Measurements from ENCODE around the gene UNG.

The UNG gene

DNA sequence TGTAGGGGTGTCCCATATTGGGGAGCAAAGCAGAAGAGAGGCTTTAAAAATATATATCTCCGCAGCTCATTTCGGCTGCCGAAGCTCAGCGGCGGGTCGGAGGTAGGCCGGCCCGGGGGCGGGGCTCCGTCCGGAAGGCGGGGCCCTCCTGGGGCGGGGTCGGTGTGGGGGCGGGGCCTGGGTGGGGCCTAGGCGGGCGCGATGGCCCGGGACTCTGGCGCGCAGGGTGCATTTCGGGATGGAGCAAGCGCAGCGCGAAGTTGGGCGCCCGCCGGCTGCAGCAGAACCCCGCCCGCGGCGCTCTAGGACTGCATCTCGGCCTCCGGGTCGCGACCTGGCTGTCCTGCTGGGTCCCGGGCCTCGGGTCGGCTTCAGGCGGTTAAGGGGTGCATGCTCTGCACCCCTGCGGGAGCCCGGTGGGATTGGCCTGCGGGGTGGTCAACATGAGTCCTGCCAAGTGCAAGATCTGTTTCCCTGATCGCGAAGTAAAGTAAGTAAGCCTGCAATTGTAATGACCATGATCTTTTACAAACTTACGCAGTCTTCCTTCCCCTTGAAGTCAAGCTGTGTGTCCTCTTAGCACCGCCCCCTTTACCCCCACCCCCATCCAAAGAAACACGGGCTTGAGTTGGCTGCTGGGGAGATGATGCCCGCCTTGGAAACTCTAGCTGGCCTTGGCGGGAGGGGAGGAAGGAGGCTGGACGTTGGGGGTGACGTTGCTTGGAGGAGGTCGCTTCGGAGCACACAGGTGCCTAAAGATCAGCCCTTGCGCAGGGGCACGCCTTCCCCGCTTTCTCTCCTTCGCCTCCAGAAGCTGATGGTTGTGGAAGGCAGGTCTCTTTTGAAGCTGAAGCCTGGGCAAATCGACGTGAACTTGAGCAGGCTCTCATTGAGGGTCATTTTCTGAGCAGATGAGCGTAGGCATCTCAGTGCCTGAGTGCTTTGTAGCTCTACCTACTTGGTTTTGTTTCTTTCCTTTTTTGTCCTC is 57.3 kb downstream of the UNG start:
- DNase-seq (ENCODE audit: low spot score) = peak; percentile 83

DNA sequence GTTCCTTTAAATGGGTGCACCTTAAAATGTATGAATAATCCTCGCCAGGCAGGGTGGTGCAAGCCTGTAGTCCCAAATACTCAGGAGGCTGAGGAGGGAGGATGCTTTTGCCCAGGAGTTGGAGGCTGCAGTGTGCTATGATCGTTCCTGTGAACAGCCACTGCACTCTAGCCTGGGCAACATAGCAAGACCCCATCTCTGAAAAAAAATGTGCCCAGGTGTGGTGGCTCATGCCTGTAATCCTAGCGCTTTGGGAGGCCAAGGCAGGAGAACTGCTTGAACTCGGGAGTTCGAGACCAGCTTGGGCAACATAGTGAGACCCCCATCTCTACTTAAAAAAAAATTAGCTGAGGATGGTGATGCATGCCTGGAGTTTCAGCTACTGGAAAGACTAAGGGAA is 58.6 kb downstream of the UNG start:
- no peak for DNase-seq (ENCODE audit: low spot score)

DNA sequence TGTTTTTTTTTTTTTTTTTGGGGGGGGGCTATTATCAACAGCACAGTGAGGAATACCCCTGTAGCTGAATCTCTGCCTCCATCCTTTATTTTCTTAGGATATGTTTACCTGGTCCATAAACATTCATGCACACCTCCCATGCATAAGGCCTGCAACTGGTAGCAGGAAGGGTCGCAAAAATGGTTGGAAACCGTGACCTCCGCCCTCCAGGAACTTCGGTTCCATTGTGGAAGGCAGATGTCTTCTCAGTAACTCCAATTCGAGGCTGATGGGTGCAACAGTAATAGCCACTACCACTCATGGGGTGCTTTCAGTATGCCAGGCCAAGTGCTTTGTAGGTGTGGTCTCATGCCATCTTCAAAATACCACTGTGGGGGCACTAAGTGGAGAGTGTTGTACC is 59.2 kb downstream of the UNG start:
- DNase-seq (ENCODE audit: low spot score) = no peak

DNA sequence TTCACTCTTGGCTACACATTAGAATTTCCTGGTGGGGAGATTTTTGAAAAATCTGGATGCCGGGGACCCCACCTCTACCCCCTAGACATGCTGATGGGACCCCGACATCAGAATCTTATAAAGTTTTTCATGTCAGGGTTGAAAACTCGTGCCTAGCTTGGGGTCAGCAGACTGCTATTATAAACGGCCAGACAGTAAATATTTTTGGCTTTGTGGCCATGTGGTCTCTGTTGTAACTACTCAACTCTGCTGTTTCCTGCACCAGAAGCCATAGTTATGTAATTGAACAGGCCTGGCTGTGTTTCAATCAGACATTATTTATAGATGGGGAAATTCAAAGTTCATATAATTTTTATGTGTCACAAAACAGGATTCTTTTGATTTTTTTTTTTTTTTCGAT is 60.6 kb downstream of the UNG start:
- no peak for DNase-seq (ENCODE audit: low spot score)

DNA sequence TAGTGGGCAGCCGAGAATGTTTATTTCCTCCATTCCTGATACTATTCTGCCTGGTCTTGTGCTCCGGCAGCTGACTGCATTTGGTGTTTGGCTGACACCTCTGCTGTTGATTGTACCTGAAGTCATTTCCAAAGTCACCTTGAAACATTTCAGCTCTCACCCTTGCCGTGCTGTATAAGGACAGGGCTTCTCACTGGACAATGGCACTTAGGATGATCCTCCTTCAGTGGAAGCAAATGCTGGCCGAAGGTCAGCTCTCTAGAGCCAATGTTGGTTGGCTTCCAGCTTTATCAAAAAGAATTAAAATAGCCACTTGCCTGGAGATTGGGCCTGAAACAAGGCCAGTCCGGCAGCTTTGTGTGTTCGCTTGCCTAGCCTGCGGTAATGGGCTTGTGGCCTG is 63.0 kb downstream of the UNG start:
- DNase-seq (ENCODE audit: low spot score) = no peak
